ENCODE measurements around the gene ARMH2. TPM values are rescaled to one million over a fixed set of nuclear protein-coding genes. Genes with fewer than 3 reads are reported as not detected.

ARMH2 gene
- total RNA-seq, 1 experiment from 2014 or later = not detected

DNA sequence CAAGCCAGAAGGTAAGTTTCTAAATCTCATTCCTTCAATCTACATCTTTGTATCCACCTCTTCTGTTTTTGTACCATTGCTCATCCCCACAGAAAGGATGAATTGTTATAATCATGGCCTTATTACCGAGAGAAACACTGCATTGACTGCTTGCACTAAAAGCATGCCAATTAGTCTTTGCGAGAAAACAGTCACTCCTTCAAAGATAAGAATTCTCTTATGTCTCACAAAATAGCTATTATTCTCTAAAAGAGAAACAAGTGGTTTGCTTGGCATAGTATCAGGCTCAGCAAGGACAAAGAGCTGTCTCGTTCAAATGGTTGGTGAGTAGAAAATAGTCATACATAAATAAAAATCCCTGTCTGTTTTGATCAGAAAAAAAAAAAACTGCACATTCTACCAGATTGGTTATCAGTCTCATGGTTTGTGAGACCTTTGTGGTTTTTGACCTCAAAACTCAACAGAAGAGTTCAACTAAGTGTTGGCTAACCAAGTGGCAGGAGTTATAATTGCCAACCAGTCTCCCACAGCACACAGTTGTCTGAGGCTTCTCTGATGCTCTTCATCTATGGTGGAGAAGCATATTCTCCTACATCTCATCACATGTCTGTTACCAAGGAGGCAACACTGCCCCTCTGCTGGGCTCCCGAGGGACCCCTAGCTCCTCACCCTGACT lies 35.1 kb upstream of the ARMH2 start:
- TF ChIP-seq, protein P1, sequence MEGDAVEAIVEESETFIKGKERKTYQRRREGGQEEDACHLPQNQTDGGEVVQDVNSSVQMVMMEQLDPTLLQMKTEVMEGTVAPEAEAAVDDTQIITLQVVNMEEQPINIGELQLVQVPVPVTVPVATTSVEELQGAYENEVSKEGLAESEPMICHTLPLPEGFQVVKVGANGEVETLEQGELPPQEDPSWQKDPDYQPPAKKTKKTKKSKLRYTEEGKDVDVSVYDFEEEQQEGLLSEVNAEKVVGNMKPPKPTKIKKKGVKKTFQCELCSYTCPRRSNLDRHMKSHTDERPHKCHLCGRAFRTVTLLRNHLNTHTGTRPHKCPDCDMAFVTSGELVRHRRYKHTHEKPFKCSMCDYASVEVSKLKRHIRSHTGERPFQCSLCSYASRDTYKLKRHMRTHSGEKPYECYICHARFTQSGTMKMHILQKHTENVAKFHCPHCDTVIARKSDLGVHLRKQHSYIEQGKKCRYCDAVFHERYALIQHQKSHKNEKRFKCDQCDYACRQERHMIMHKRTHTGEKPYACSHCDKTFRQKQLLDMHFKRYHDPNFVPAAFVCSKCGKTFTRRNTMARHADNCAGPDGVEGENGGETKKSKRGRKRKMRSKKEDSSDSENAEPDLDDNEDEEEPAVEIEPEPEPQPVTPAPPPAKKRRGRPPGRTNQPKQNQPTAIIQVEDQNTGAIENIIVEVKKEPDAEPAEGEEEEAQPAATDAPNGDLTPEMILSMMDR (conservative IDR thresholded peaks at IDR 0.05) = no peak
- H3K14ac ChIP-seq (ENCODE audit: insufficient read depth, low read length) = no peak overlapping the region
- no peak overlapping the region for H3K18ac ChIP-seq (ENCODE audit: insufficient read length, low read depth, low read length)
- no peak overlapping the region for H3K4me2 ChIP-seq (ENCODE audit: insufficient read depth, insufficient read length, low read length)
- no peak overlapping the region for H2AK5ac ChIP-seq (ENCODE audit: insufficient read length, low read length)
- H2BK15ac ChIP-seq (ENCODE audit: low read depth, low read length) = no peak overlapping the region
- no peaks in the 10 kb centered on the region for H3K79me2 ChIP-seq (ENCODE audit: insufficient read depth, low read length)
- no peak for DNase-seq
- no CpG with 5 or more reads among the region's 4 CpGs for WGBS (ENCODE audit: extremely low coverage, insufficient read length, low lambda C conversion rate)
- Mint-ChIP-seq H3K36me3 (ENCODE audit: insufficient read depth in 1 of 3, low read depth in 3 of 3) (peaks cover 0 to 3% (median 2%) of the 10 kb centered on the region in 3 experiments; a peak in 2 of 7 replicates), H3K27ac (0 out of 7 replicates have a peak overlapping the region, but pooled peaks of 1 of the 3 experiments have one; percentile 21), H3K4me1 (peaks cover 19 to 20% of the 10 kb centered on the region in 2 experiments), H3K4me3 (no peak overlapping the region), H3K27me3 (ENCODE audit: low read depth) (no peaks in the 10 kb centered on the region), H3K9me3 (no peaks in the 10 kb centered on the region)
- no peak overlapping the region for H3K23ac ChIP-seq (ENCODE audit: insufficient read length, low read depth, low read length)
- no peak overlapping the region for H3K56ac ChIP-seq (ENCODE audit: insufficient read length, low read depth, low read length)
- H3T11ph ChIP-seq (ENCODE audit: low read length) = no peak overlapping the region
- H3K9ac ChIP-seq (ENCODE audit: extremely low read depth, insufficient read length, low read length) = no peak overlapping the region
- no peaks in the 10 kb centered on the region for H3K23me2 ChIP-seq (ENCODE audit: insufficient read length, low read depth, low read length, poor library complexity, severe bottlenecking)
- H3K79me1 ChIP-seq (ENCODE audit: insufficient read depth, low read depth, low read length, poor library complexity, severe bottlenecking) = no peaks in the 10 kb centered on the region
- H3K4ac ChIP-seq (ENCODE audit: low read depth, low read length) = no peak overlapping the region
- no peak overlapping the region for H3K27ac ChIP-seq (ENCODE audit: insufficient read length, low read depth, low read length)
- H4K91ac ChIP-seq (ENCODE audit: insufficient read length, low read depth, low read length) = no peak overlapping the region
- H3K27me3 ChIP-seq (ENCODE audit: insufficient read depth, low read length) = no peaks in the 10 kb centered on the region
- no peaks in the 10 kb centered on the region for H3K9me3 ChIP-seq (ENCODE audit: control insufficient read depth, low read depth, low read length)
- H4K8ac ChIP-seq (replicated peaks; ENCODE audit: insufficient read length, low read depth, low read length) = no peak overlapping the region
- no peak overlapping the region for H4K5ac ChIP-seq (ENCODE audit: insufficient read length, low read depth, low read length)
- no peak overlapping the region for H2BK20ac ChIP-seq (ENCODE audit: low read depth, low read length, poor library complexity, severe bottlenecking)
- H2AFZ ChIP-seq (ENCODE audit: low read length) = no peak overlapping the region
- no peak overlapping the region for H2BK120ac ChIP-seq (ENCODE audit: low read depth, low read length, poor library complexity, severe bottlenecking)
- no peak overlapping the region for H2BK12ac ChIP-seq (ENCODE audit: insufficient read length, low read depth, low read length)
- H4K20me1 ChIP-seq (ENCODE audit: control insufficient read depth, insufficient read depth, insufficient read length) = no peaks in the 10 kb centered on the region
- no peak overlapping the region for H2BK5ac ChIP-seq (ENCODE audit: insufficient read length, low read length)
- H3K4me1 ChIP-seq (ENCODE audit: insufficient read depth, low read length) = no peaks in the 10 kb centered on the region
